HG03060 (cell line): ENCODE measurements around the gene NUDT8.
"Not testable (repeated sequence)": the region's sequence is repeated elsewhere in the genome, so short reads cannot be mapped to it uniquely, and the experiment has no call there.

Experiments used
- ATAC-seq: cut with Tn5 transposase; IDR thresholded peaks from one replicate; pipeline ENCODE4 v1.9.1; 2021; ENCODE audit warnings: low read depth, moderate number of reproducible peaks; ENCODE audit not compliant: unreplicated experiment

NUDT8 gene

GRCh38 chr11:67630228-67630942 lies 648 bp upstream of the NUDT8 start:
- ATAC-seq: peak; percentile 40

GRCh38 chr11:67628710-67629385 lies 889 bp downstream of the NUDT8 start:
- no peak for ATAC-seq

DNA sequence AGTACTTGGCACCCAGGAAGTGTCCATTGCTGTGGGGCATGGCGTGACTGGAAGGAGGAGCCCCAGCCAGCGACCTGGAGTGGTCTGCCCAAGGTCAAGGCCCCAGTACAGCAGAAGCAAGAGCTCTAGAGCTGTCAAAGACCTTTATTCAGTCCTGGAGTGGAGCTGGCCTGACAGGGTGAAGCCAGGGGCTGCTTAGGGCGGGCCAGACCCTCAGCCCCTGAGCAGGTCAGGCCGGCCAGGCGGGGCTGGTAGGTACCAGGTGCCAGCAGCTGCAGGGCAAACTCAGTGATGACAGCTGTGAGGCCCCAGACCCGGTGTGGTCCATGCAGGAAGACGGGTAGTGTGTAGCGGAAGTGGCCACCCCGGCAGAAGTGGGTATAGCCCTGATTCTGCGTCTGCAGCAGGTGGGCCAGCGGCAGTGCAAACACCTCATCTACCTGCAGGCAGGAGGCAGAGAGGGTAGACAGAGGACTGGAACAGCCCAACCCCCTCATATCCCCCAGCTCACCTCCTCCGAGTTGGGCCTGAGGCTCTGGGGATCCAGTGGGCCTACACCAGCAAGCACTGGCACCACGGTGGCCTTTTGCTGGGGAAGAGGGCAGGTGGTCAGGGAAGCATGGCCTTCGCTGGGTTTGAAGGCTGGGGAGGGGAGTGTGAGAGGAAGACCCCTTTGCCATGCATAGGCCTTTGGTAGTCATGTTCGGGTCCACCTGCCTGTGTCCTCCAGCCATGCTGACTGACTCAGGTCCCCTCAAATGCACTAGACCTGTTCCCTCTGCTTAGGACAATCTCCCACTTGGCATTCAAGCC lies 1.7 kb downstream of the NUDT8 start:
- no peak for ATAC-seq

DNA sequence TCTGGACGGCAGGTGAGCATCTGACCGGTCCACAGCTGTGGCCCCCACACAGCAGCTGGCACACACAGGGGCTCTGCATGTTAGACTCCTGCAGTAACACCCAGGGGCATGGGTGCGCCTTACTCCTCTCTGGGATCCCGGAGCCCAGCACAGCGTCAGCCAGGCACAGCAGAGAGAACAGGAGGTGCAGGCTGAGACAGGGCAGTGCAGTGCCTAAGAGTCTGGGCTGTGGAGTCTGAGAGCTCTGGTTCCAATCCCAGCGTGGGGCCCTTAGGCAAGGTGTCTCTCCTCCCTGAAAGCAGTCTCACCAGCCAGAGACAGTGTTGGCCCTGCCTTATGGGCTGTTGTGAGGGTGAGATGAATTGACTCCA lies 2.3 kb downstream of the NUDT8 start:
- ATAC-seq: no peak

DNA sequence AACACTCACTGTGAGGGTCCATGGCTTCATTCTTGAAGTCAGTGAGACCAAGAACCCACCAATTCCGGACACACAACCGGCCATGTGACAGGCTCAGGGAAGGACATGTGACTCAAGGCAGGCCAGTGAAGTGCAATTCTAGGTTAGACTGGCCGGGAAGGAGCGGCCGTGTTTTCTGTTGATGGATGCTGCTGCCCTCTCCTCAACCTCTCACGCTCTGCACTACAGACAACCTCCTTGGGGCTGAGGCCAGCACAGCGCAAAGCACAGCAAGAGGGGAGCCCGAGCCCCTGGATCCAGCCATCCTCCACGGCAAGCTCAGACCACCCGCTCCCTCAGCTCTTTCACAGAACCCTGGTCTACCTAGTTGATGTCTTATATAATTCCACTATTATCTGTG lies 2.8 kb downstream of the NUDT8 start:
- ATAC-seq: no peak

DNA sequence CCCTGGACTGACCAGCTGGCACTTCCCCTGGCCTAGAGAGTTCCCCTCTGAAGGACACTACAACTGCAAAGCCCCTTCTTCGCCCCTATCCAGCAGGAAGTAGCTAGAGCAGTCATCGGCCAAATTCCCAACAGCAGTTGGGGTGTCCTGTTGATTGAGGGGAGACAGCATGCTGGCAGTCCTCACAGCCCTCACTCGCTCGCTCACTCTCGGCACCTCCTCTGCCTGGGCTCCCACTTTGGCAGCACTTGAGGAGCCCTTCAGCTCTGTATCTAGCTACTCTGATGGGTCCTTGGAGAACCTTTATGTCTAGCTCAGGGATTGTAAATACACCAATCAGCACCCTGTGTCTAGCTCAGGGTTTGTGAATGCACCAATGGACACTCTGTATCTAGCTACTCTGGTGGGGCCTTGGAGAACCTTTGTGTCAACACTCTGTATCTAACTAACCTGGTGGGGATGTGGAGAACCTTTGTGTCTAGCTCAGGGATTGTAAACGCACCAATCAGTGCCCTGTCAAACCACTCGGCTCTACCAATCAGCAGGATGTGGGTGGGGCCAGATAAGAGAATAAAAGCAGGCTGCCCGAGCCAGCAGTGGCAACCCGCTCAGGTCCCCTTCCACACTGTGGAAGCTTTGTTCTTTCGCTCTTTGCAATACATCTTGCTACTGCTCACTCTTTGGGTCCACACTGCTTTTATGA lies 3.5 kb downstream of the NUDT8 start:
- ATAC-seq: not testable (repeated sequence)

DNA sequence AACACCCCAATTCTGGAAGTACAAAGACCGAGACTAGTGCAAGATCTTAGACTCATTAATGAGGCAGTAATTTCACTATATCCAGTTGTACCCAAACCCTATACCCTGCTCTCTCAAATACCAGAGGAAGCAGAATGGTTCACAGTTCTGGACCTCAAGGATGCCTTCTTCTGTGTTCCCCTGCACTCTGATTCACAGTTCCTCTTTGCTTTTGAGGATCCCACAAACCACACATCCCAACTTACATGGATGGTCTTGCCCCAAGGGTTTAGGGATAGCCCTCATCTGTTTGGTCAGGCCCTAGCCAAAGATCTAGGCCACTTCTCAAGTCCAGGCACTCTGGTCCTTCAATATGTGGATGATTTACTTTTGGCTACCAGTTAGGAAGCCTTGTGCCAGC lies 5.9 kb downstream of the NUDT8 start:
- not testable (repeated sequence) for ATAC-seq

GRCh38 chr11:67622905-67623304 lies 6.8 kb downstream of the NUDT8 start:
- not testable (repeated sequence) for ATAC-seq

- ATAC-seq: not testable (repeated sequence)
Measured at GRCh38 chr11:67621928-67622327, 7.8 kb downstream of the NUDT8 start.

GRCh38 chr11:67620621-67621020 lies 9.1 kb downstream of the NUDT8 start:
- ATAC-seq: not testable (repeated sequence)

- not testable (repeated sequence) for ATAC-seq
Measured at GRCh38 chr11:67619683-67620618, 9.8 kb downstream of the NUDT8 start.

DNA sequence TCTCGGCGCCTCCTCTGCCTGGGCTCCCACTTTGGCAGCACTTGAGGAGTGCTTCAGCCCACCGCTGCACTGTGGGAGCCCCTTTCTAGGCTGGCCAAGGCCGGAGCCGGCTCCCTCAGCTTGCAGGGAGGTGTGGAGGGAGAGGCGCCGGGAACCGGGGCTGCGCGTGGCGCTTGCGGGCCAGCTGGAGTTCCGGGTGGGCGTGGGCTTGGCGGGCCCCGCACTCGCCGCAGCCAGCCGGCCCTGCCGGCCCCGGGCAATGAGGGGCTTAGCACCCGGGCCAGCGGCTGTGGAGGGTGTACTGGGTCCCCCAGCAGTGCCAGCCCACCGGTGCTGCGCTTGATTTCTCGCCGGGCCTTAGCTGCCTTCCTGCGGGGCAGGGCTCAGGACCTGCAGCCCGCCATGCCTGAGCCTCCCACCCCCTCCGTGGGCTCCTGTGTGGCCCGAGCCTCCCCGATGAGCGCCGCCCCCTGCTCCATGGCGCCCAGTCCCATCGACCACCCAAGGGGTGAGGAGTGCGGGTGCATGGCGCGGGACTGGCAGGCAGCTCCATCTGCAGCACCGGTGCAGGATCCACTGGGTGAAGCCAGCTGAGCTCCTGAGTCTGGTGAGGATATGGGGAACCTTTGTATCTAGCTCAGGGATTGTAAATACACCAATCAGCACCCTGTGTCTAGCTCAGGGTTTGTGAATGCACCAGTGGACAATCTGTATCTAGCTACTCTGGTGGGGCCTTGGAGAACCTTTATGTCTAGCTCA lies 10.7 kb downstream of the NUDT8 start:
- not testable (repeated sequence) for ATAC-seq

- no peak for ATAC-seq
Measured at GRCh38 chr11:67617243-67617953, 12.3 kb downstream of the NUDT8 start.

GRCh38 chr11:67616431-67617242 lies 13.1 kb downstream of the NUDT8 start:
- no peak for ATAC-seq

GRCh38 chr11:67615728-67616430 lies 13.9 kb downstream of the NUDT8 start:
- ATAC-seq: no peak

DNA sequence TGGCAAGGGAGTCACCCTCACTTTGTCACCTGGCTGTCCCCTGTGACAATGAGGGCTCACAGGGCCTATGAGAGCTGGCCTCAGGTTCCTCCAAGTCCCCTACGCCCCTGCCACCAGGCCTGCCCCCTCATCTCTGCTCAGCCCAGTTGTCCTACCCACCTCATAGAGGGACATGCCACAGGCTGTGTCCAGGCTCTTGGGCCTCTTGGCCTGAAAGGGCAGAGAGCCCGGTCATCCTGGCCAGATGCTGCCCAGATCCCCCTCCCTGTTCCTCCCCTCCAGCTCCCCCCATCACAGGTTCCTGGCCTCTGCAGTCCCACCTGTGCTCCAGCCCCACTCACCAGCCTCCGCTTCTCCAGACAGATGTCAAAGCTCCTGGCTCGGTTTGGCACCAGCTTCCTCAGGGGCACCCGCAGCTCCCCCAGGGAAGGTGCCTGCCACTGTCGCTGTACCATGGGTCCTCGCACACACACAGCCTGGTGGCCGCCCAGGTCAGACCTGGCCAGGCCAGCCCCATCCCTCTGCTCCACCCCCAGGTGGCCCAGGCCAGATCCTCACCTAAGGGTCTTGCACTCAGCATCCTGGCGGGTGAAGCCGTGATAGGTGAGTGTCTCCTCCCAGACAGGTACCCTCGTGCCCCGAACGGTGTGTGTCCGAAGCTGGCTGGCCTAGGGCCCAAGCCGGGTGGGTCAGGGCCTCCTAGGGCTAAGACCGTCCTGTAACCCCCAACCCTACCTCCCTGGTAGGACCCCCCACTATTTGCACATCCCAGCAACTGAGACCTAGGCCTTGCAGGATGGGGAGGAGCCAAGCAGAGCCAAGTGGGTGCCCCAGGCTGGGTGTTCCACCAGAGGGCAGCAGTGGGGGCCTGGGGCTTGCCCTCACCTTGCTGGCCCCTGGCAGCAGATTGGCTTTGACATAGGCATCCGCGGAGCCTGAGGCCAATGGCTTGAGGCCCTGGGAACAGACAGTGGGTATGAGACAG lies 14.7 kb downstream of the NUDT8 start:
- ATAC-seq: no peak
